Keratinocyte (primary cell): Measurements from ENCODE around the gene CYP3A4. TPM values are rescaled to one million over a fixed set of nuclear protein-coding genes. Genes with fewer than 3 reads are reported as not detected.

ENCODE experiments used
- DNase-seq: peaks from one replicate; pipeline ENCODE4 v3.0.0-alpha.2; 2011; ENCODE audit warnings: low read depth, missing footprints, low spot score
- FAIRE-seq: peaks from 2 replicates; lab custom pipeline; 2011; peaks lifted over from hg19 to GRCh38; lab: Jason Lieb, UNC
- H2AFZ ChIP-seq: 2 replicates; pipeline ENCODE4 v1.6.0; 2012; ENCODE audit warnings: low read length, control low read depth, inconsistent platforms; ENCODE audit not compliant: control insufficient read depth
- H3K27ac ChIP-seq: 2 replicates; pipeline ENCODE4 v1.5.1; 2011; ENCODE audit warnings: low read length; ENCODE audit not compliant: control insufficient read depth, insufficient read depth
- H3K27me3 ChIP-seq: 3 replicates; pipeline ENCODE4 v1.6.0; 2011; ENCODE audit warnings: low read length; ENCODE audit not compliant: control insufficient read depth, insufficient read depth; ENCODE audit errors: extremely low read depth
- H3K36me3 ChIP-seq, 2 experiments: 2 replicates in 1 of 2; 3 replicates in 1 of 2; pipeline ENCODE4 v1.5.1; 2011; ENCODE audit warnings: low read length in 2 of 2, mild to moderate bottlenecking in 1 of 2; ENCODE audit not compliant: control insufficient read depth in 2 of 2, insufficient read depth in 2 of 2; ENCODE audit errors: extremely low read depth in 1 of 2
- H3K4me1 ChIP-seq: 3 replicates; pipeline ENCODE4 v1.5.1; 2011; ENCODE audit warnings: low read length; ENCODE audit not compliant: control insufficient read depth, insufficient read depth; ENCODE audit errors: extremely low read depth
- H3K4me2 ChIP-seq: 3 replicates; pipeline ENCODE4 v1.6.0; 2011; ENCODE audit warnings: low read depth, low read length; ENCODE audit not compliant: control insufficient read depth, insufficient read depth; ENCODE audit errors: extremely low read depth
- H3K4me3 ChIP-seq, 3 experiments: fragments of 200-600 bp in 1 of 3; sonication (generic) in 1 of 3; 2 replicates in 2 of 3; 3 replicates in 1 of 3; pipeline ENCODE4 v1.5.1; 2011 to 2016; ENCODE audit warnings: low read length in 3 of 3, mild to moderate bottlenecking in 3 of 3, control low read depth in 2 of 3, inconsistent platforms in 1 of 3, low read depth in 1 of 3, mixed read lengths in 1 of 3, mixed run types in 1 of 3, moderate library complexity in 1 of 3; ENCODE audit not compliant: control insufficient read depth in 2 of 3, insufficient read depth in 2 of 3; ENCODE audit errors: extremely low read depth in 1 of 3
- H3K79me2 ChIP-seq: 2 replicates; pipeline ENCODE4 v1.6.0; 2012; ENCODE audit warnings: low read length; ENCODE audit not compliant: control insufficient read depth, insufficient read depth
- H3K9ac ChIP-seq: 3 replicates; pipeline ENCODE4 v1.6.0; 2011; ENCODE audit warnings: low read length; ENCODE audit not compliant: control insufficient read depth, insufficient read depth; ENCODE audit errors: extremely low read depth
- H3K9me1 ChIP-seq: 3 replicates; pipeline ENCODE4 v1.6.0; 2011; ENCODE audit warnings: low read length; ENCODE audit not compliant: control insufficient read depth, insufficient read depth; ENCODE audit errors: extremely low read depth
- H3K9me3 ChIP-seq: 2 replicates; pipeline ENCODE4 v1.5.1; 2012; ENCODE audit warnings: low read depth, low read length; ENCODE audit not compliant: control insufficient read depth
- H4K20me1 ChIP-seq: 3 replicates; pipeline ENCODE4 v1.6.0; 2011; ENCODE audit warnings: low read length; ENCODE audit not compliant: control insufficient read depth, insufficient read depth; ENCODE audit errors: extremely low read depth
- CTCF ChIP-seq, 3 experiments: IDR thresholded peaks in 1 of 3; conservative IDR thresholded peaks in 1 of 3; optimal IDR thresholded peaks in 1 of 3; 2 replicates in 2 of 3; 3 replicates in 1 of 3; pipeline versions ENCODE3 to v1.5.1; 2011; ENCODE audit warnings: low read length in 3 of 3, mild to moderate bottlenecking in 3 of 3, moderate library complexity in 2 of 3, control low read depth in 1 of 3, inconsistent platforms in 1 of 3; ENCODE audit not compliant: insufficient read depth in 2 of 3; ENCODE audit errors: extremely low read depth in 1 of 3
- EZH2 ChIP-seq: IDR thresholded peaks from one replicate; pipeline ENCODE4 v1.6.1; 2012; ENCODE audit warnings: inconsistent platforms, mild to moderate bottlenecking, low read length, moderate library complexity
- dilution Hi-C: fragments of 300-500 bp; cut with MboI; formaldehyde crosslinking; loops from one replicate; pipeline ENCODE4 v1.7.0; 2020; ENCODE audit warnings: low sequenced_read_pairs; ENCODE audit not compliant: extremely low pct_ligation_motif_present
- polyA plus RNA-seq, 5 experiments: library from polyadenylated mRNA; depleted of rRNA in 3 of 5; stranded (reverse) in 3 of 5; stranded (forward) in 1 of 5; unstranded in 1 of 5; fragments of >200 nt; gene quantifications; 1 replicate in 1 of 5; 2 replicates in 3 of 5; 3 replicates in 1 of 5; pipeline versions ENCODE4 v1.2.1 to v1.2.3, GENCODE V29; 2011 to 2012; ENCODE audit warnings: missing spikeins in 2 of 5, low read depth in 1 of 5, low replicate concordance in 1 of 5

CYP3A4 gene
- polyA plus RNA-seq, 1 donor (not counting 4 experiments of a cell fraction or from before 2014, with no cell fraction given): not detected

GRCh38 chr7:99825873-99826272, 41.9 kb upstream of the CYP3A4 start:
- dilution Hi-C loops: no loop called here
- Histone ChIP-seq H3K9ac (no peak overlapping the region), H3K4me3 (no peak overlapping the region), H3K9me3 (no peaks in the 10 kb centered on the region), H2AFZ (no peak overlapping the region), H3K4me1 (no peaks in the 10 kb centered on the region), H3K27me3 (no peaks in the 10 kb centered on the region), H3K36me3 (no peaks in the 10 kb centered on the region), H3K4me2 (no peak overlapping the region), H3K79me2 (no peaks in the 10 kb centered on the region), H4K20me1 (no peaks in the 10 kb centered on the region), H3K9me1 (no peaks in the 10 kb centered on the region), H3K27ac (no peak overlapping the region)
- FAIRE-seq (no peak), DNase-seq (no peak)
- TF ChIP-seq EZH2: no peak
- TF ChIP-seq CTCF (optimal IDR thresholded peaks at IDR 0.05 in 1 of 3, IDR thresholded peaks at IDR 0.05 in 1 of 3, conservative IDR thresholded peaks at IDR 0.05 in 1 of 3; ENCODE audit: extremely low read depth in 1 of 3, insufficient read depth in 2 of 3, low read length in 3 of 3): no peak

GRCh38 chr7:99825452-99825851, 41.5 kb upstream of the CYP3A4 start:
- Histone ChIP-seq H3K4me1 (no peaks in the 10 kb centered on the region), H3K9me3 (no peaks in the 10 kb centered on the region), H3K4me3 (no peak overlapping the region), H3K27me3 (no peaks in the 10 kb centered on the region), H3K4me2 (no peak overlapping the region), H3K27ac (no peak overlapping the region), H3K79me2 (no peaks in the 10 kb centered on the region), H4K20me1 (no peaks in the 10 kb centered on the region), H3K9ac (no peak overlapping the region), H3K9me1 (no peaks in the 10 kb centered on the region), H3K36me3 (no peaks in the 10 kb centered on the region), H2AFZ (no peak overlapping the region)
- FAIRE-seq (no peak), DNase-seq (no peak)
- no peak for TF ChIP-seq CTCF (optimal IDR thresholded peaks at IDR 0.05 in 1 of 3, IDR thresholded peaks at IDR 0.05 in 1 of 3, conservative IDR thresholded peaks at IDR 0.05 in 1 of 3; ENCODE audit: extremely low read depth in 1 of 3, insufficient read depth in 2 of 3, low read length in 3 of 3)
- TF ChIP-seq EZH2: no peak
- dilution Hi-C loops: no loop called here
